GM18868 (cell line): ENCODE results near the gene NUTF2.
A peak's percentile ranks its signal among the peaks of the same experiment; 100 is the strongest.
"Not testable (repeated sequence)": the region's sequence is repeated elsewhere in the genome, so short reads cannot be mapped to it uniquely, and the experiment has no call there.

Source experiments
- ATAC-seq: cut with Tn5 transposase; IDR thresholded peaks from one replicate; pipeline ENCODE4 v1.9.1; 2021; ENCODE audit warnings: mild to moderate bottlenecking, moderate library complexity; ENCODE audit not compliant: unreplicated experiment

NUTF2 gene

DNA sequence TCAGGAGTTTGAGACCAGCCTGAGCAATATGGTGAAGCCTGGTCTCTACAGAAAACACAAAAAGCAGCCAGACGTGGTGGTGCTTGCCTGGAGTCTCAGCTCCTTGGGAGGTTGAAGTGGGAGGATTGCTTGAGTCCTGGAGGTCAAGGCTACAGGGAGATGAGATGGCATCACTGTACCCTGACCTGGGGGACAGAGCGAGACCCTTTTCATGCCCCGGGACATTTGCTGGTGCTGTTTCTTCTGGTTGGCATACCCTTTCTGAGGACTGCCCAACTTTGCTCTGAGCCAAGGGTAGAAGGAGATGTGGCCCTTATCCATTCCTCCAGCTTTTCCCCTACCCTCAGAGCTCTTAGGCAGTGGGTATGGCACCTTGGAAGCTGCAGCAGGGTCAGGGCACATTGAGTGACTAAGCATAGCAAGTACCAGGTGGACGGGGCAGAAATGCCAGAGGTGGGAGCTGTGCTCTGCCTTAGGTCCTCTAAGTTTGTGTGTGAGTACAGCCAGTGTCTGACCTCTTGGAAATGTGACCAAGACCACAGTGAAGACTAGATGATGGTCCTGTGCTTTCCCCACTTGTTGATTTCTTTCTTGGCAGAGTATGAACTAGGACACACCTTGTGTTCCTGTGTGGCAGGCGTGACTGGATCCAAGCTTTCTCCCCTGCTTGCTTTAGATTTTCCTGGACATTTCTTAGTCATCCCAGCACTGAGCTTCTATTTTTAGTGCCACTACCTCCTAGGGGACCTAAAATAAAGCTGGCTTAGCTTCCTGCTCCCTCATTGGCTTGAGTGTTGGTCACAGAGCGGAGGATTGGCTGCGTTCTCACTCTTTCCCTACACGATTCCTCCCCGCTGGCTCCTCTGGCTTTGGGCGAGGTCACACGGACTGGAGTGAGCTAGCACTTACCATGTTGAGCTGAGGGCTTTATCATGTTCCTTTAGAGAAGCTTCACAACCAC lies 16.2 kb downstream of the NUTF2 start:
- no peak for ATAC-seq

DNA sequence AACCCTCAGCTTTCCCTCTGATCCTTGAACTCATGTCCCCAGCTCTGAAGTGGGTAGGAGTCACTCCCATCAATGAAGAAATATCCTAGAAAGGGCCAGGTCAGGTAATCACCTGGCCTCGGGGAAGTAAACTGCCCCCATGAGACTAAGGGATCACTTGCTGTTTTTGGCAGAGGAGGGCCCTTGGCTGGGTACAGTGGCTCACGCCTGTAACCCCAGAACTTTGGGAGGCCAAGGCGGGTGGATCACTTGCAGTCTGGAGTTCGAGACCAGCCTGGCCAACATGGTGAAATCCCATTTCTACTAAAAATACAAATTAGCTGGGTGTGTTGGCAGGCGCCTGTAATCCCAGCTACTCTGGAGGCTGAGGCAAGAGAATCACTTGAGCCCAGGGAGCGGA lies 17.3 kb downstream of the NUTF2 start:
- not testable (repeated sequence) for ATAC-seq

DNA sequence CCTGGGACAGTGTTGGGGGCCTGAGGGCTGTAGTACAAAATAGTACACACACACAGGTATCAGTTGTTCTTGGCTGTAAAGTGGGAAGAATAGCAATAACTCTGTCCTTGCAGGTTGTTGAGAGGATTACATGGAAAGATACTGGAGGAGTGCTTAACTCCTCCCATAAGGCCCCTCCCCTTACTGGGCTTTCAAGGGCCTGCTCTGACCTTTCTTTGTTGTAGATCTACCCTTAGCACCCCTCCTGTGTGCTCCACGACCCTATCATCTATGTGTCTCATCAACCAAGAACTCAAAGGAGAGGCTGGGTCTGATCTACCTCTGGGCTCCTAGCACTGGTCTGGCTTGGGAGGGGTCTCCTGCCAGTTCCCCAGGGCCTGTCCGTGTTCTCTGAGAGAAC lies 17.9 kb downstream of the NUTF2 start:
- ATAC-seq = no peak

DNA sequence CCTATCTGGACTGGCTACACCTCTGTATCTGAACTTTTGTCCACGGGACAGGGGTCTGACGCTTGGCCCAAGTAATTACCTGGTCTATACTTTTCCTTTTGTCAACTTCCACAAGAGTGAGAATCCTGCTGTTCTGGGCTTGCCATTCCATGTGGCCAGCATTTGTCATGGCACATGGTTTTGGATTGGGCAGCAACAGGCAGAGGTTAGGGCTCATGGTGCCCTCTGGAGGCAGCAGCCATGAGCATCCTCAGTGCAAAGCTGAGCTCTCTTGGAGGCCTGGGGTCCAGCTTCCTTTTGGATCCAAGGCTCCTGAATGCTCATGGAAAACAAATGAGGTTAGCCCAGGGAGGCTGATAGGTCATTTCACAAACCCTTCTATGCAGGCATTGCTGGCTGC lies 18.6 kb downstream of the NUTF2 start:
- ATAC-seq = no peak

DNA sequence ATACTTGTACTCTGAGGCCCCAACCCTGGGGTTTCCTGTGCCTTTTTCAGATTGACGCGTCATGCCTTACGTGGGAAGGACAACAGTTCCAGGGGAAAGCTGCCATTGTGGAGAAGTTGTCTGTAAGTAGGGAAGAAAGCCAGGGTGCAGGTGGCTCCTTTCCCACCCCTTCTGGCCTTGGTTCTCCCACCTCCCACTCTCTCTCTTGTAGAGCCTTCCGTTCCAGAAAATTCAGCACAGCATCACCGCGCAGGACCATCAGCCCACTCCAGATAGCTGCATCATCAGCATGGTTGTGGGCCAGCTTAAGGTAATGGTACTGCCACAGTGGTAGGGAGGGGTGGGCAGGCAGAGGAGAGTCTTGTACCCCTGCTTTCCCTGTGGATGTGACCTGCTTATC lies 21.6 kb downstream of the NUTF2 start:
- ATAC-seq = no peak

DNA sequence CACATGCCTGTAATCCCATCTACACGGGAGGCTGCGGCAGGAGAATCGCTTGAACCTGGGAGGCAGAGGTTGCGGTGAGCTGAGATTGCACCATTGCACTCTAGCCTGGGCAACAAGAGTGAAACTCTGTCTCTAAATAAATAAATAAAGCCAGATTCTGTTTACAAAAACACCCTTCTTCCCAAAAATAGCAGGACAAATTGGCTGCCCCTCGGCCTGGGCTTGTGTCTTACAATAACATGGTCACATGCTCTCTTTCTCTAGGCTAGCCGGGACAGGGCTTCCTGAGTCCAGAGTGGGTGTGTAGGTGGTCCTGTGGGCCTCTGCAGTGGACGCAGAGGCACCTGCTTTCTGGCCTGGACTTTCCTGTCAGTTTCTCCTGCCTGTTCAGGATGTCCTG lies 22.9 kb downstream of the NUTF2 start:
- no peak for ATAC-seq

DNA sequence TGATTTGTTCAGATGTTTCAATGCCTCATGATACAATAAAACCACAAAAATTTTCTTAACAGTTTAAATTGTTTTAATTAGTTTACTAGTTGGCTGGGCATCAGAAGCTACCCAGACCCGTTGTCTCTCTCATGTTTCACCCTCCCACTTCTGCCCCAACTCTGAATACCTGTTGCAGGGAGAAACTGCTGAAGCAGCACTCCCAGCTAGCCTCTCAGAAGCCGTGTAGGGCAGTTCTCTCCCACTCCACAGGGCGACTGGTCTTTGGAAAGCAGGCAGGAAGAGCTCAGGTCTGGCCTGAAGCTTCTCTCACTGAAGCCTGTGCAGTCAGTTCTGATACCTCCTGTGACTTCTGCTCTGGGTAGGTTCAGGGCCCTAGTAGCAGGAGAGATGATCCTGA lies 24.5 kb downstream of the NUTF2 start:
- no peak for ATAC-seq

DNA sequence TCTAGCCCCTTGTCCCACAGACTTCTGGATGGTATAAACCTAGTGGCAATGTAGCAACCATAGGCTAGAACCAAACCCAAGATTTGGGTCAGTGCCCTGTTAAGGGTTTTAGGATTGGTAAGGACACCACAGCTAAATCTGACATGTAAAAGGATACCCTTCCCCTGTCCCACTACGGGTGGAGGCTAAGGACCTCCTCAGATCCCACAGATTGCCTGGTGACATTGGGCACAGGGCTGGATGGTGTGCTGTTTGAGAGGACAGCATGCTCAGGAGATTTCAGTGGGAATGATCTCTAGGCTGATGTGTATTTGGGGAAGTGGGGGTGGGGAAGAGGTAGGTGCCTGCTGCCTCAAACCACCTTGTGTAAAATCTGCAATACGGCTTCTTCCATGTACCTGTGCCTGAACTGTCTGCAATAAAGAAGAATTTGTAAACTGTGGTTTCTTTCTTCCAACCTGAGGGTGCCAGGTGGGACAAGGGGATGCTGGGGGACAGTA lies 25.4 kb downstream of the NUTF2 start:
- no peak for ATAC-seq

DNA sequence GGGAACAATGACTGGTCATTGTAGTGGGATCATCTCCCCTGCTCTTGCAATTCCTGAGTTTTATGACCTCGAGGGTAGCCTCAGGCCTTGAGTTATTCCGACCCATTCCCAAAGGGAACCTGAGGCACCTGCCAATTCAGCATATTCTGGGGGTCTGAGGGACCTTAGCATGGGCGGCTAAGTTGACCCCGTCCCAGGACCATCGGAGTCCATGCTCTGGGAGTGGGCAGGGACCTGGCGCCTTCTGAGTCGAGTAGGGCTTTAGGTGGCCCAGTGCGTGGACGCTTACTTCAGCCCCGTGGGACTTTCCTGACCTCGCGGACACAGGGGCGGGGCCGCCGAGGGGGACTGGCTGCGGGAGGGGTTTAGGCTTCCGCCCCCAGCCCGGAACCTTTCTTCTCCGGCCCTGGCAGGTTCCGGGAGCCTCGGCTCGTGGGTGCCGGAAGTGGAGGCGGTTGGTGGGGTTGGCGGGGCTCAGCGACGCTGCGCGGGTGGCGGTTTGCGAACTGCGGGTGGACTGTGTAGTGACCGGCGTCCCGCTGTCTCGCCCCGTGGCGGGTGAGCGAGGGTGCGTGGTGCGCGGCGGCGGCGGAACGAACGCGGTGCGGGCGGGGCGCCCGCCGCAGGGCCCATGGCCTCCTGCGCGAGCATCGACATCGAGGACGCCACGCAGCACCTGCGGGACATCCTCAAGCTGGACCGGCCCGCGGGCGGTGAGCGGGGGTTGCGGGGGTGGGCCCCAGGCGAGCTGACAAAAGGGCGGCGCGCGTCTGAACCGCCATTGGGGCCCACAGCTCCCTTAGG lies 26.1 kb downstream of the NUTF2 start, which contains the start of gene EDC4:
Gene EDC4, plus strand, starts transcription at position 422 of the 804 bp plus-strand sequence. Its CDS starts 210 bp downstream, at position 632.
- ATAC-seq = peak; percentile 77

DNA sequence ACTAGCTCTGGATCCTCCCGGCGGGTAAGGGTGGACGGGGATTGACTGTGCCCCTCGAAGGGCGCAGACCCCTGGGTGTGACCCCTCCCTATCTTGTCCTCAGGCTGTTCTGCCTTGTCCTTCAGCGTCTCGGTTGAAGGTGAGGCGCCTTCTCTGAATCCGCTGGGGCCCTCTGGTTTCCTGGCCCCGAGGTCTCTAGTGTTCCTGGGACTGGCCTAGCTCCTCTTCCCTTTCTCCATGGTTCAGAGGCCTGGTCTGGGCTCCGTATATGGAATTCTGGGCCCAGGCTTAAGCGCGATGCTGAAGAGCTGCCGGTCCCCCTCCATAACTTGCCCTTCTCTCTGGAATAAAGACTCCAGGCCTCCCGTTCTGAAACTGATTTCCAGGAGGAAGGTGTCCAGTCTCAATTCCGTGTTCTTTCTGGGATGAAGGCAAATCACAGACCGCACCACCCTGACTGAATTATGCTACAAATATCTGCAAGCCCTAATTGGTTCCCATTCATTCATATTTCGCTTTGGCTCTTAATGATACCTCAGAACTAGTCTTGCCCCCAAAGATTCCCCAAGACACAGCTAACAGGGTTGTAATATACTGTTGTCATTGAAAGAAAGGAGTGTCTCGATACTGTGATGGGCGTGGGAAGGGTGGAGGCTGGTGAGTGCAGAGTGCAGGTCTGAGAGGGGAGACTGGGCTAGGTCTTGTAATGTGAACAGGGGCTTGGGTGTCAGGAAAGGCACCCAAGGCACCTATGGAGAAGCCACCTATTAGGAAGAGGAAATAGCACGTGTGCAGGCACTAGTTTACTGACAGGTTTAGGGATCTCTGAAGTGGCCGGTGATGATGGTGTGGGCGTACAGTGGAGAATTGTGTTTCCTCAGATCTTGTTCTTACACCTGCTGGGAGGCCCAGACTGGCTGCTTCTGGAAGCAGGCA lies 27.0 kb downstream of the NUTF2 start:
- ATAC-seq = no peak

DNA sequence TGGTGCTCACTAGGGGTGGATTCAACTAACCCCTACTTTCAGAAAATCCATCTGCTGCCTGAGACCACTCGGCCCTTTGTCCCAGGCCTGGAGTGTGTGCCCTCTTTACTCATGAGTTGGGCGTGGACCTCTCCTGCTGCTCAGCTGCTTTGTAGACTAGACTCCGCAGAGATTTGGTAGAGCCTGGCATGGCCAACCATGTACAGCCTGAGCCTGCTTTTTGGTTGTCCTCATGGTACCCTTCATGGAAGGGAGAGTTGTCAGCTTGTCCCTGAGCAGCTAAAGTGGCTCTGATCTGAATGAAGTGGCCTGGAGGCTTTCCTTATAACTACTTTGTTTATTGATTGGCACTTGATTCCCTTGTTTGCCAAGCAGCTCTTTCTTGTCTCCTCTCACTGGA lies 27.6 kb downstream of the NUTF2 start:
- ATAC-seq = no peak

DNA sequence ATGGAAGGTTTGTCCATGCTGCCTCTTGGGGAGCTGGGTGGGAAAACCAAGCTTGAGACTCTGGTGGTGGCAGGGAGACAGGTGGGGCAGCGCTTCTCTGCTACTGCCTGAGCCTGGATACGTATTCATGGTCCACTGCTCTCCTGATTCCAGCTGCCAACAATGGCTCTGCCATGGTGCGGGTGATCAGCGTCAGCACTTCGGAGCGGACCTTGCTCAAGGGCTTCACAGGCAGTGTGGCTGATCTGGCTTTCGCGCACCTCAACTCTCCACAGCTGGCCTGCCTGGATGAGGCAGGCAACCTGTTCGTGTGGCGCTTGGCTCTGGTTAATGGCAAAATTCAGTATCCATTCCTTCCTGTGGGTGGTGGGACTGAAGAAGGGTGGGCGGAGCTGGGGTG lies 30.3 kb downstream of the NUTF2 start:
- no peak for ATAC-seq

DNA sequence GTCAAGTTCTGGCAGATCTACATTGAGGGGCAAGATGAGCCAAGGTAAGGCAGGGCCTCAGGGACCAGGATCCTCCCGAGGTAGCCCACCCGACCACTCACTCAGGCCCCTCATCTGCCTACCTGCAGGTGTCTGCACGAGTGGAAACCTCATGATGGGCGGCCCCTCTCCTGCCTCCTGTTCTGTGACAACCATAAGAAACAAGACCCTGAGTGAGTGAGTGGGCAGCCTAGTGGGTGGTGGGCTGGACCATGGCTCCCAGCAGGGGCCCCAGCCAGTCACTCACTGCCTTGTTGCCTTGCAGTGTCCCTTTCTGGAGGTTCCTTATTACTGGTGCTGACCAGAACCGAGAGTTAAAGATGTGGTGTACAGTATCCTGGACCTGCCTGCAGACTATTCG lies 31.5 kb downstream of the NUTF2 start:
- ATAC-seq = no peak

DNA sequence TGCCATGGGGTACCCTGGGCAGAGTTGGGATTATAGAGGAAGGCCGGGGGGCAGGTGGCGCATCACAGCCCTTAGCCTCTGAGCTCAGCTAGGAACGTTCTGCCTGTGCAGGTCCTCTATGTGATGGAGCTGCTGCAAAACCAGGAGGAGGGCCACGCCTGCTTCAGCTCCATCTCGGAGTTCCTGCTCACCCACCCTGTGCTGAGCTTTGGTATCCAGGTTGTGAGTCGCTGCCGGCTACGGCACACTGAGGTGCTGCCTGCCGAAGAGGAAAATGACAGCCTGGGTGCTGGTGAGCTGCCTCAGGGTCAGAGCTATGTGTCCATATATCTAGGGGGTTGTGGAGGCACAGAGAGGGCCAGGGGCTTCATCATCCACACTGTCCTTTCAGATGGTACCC lies 32.1 kb downstream of the NUTF2 start:
- no peak for ATAC-seq

DNA sequence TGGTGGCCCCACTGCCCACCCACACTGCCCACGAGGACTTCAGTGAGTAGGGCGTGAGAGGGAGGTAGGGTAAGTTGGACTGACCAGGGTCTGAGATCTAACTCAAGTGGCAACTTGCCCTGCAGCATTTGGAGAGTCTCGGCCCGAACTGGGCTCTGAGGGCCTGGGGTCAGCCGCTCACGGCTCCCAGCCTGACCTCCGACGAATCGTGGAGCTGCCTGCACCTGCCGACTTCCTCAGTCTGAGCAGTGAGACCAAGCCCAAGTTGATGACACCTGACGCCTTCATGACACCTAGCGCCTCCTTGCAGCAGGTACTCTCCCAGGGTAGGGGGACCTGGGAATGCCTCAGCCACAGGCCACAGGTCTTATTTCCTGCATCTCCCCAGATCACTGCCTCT lies 32.7 kb downstream of the NUTF2 start:
- ATAC-seq = no peak

DNA sequence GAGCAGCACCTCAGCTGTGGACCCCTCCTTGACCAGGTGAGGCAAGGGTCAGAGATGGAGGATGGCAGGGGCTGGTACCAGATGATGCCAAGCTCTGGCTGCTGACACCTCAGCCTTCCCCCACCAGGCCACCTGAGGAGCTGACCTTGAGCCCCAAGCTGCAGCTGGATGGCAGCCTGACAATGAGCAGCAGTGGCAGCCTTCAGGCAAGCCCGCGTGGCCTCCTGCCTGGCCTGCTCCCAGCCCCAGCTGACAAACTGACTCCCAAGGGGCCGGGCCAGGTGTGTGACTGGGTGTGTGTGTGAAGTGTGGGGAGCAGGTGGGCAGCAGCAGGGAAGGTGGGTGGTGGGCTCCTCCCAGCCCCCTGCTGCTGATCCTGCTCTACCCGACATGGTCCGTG lies 33.2 kb downstream of the NUTF2 start:
- no peak for ATAC-seq

DNA sequence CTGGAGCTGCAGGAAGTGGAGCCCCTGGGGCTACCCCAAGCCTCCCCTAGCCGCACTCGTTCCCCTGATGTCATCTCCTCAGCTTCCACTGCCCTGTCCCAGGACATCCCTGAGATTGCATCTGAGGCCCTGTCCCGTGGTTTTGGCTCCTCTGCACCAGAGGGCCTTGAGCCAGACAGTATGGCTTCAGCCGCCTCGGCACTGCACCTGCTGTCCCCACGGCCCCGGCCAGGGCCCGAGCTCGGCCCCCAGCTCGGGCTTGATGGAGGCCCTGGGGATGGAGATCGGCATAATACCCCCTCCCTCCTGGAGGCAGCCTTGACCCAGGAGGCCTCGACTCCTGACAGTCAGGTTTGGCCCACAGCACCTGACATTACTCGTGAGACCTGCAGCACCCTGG lies 33.9 kb downstream of the NUTF2 start:
- no peak for ATAC-seq

DNA sequence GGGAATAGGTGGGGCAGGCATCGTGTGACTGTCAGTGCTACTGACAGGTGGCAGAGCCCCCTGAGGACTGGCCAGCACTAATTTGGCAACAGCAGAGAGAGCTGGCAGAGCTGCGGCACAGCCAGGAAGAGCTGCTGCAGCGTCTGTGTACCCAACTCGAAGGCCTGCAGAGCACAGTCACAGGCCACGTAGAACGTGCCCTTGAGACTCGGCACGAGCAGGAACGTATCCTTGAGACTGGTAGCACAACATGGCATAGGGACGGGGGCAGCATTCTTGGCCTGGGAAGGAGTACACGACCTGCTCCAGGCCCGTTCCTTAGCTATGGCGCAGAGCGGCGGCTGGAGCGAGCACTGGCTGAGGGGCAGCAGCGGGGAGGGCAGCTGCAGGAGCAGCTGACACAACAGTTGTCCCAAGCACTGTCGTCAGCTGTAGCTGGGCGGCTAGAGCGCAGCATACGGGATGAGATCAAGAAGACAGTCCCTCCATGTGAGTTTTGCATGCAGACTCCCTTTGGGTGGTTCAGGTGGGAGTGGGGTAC lies 35.0 kb downstream of the NUTF2 start:
- no peak for ATAC-seq

DNA sequence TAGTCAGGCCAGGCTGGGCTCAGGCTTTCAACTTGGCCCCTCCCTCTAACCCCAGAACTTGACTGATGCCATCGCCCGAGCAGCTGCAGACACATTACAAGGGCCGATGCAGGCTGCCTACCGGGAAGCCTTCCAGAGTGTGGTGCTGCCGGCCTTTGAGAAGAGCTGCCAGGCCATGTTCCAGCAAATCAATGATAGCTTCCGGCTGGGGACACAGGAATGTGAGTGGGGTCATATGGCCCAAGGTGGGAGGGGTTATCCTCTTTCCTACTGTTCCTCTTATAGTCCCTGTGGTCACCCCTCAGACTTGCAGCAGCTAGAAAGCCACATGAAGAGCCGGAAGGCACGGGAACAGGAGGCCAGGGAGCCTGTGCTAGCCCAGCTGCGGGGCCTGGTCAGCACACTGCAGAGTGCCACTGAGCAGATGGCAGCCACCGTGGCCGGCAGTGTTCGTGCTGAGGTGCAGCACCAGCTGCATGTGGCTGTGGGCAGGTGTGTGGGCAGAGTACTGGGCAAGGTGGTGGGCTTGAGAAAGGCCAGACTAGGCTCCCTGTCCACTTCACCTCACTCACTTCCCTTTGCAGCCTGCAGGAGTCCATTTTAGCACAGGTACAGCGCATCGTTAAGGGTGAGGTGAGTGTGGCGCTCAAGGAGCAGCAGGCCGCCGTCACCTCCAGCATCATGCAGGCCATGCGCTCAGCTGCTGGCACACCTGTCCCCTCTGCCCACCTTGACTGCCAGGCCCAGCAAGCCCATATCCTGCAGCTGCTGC lies 35.8 kb downstream of the NUTF2 start:
- no peak for ATAC-seq
